COLO668 (cell line): Measurements from ENCODE around the gene SLC39A2.

Experiments used
- DNase-seq: peaks from one replicate; lab custom pipeline; 2025; ENCODE audit not compliant: unreplicated experiment; lab: John Stamatoyannopoulos, UW

SLC39A2 gene

DNA sequence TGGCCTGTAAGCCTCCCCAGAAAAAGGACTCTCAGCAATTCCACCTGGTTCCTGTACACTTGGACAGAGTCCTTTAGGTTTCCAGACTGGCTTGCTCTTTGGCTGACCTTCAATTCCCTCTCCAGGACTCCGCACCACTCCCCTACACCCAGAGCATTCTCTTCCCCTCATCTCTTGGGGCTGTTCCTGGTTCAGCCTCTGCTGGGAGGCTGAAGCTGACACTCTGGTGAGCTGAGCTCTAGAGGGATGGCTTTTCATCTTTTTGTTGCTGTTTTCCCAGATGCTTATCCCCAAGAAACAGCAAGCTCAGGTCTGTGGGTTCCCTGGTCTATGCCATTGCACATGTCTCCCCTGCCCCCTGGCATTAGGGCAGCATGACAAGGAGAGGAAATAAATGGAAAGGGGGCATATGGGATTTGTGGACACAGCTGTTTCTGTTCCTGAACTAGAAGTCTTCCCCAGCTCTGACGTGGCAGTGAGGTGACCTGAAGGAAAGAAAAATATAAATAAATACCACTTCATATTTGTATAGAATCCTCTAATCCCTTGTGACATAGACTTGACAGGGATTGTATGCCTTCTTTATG, 44.4 kb downstream of the SLC39A2 start:
- DNase-seq, result no peak

DNA sequence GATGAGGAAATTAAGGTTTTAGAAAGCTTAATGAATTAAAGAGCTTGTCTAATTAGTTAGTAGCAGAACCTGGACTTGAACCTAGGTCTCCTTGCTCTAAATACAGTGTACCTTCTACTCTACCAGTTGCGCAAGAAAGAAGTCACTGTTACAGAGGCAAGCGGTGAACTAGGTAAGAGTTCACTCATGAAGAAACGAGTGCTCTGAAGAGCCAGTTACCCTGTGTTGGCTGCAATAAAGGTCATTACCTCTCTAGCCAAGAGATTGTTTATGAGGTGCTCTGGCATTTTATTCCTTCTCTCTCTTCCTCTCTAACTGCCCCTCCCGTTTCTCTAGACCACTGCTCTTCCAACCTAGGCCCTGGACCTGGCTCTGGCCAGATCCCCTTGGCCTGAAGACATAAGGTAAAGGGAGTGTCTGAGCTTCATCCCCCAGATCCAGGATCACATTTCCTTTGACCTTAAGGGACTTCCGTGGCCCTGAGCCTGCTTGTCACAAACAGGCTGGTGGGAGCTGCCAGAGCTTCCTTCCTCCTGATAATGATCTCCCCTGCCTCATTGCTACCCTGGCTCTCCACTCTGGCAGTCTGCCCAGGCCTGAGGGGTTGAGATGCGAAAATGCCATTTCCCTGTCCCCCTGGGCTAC, 45.0 kb downstream of the SLC39A2 start:
- DNase-seq, result no peak

DNA sequence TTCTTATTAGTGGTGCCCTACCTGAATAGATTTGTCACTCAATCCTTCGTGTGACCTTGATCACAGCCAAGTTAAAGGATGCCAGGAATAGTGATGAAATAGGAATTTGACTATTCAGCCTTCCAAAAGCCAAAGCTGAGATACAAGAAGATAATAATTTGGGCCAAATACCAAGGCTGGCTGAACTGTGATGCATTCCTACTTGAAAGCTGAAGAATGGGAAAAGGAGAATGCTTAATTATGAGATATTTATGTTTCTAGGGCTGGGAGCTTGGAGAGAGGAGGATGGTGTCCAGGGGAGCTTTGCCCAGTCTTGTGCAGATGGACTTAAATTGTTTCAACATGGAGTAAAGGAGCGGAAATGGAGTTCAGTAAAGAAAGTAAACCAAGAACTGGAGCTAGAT, 48.3 kb downstream of the SLC39A2 start:
- DNase-seq, result no peak

DNA sequence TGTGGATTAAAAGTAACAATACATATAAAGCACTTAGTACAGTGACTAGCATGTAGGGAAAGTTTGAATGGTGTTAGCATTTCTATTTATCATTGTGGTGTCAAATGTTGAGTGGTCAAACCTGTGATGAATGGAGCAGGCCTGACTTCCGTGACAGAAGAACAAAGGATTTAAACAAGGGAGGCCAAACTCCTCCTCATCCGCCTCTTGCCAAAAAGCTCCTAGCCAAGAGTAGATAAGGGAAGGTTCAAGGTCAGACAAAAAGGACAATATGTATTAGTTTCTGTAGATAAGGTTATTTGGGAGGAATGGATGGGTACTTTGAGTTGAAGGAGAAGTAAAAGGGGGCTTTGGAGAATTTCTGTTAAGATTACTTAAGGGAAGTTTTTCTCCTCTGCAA, 49.5 kb downstream of the SLC39A2 start:
- DNase-seq, result no peak

DNA sequence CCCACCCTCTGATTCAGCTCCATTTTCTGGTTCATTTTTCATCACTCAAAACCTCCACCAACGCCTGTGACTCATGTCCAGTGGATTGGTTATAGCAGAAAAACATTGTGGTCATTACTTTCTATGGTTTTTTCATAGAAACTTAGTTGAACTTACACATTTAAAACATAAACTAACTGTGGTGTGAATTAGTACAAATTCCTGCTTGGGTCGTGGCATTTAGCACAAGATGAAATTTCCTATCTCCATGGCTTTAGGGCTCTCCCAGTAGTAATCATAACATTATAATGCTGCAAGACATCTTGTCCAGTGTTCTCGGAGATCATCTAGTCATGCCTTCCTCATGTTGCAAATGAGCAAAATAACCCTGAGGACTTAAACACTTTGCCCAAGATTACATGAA, 50.2 kb downstream of the SLC39A2 start:
- no peak for DNase-seq

DNA sequence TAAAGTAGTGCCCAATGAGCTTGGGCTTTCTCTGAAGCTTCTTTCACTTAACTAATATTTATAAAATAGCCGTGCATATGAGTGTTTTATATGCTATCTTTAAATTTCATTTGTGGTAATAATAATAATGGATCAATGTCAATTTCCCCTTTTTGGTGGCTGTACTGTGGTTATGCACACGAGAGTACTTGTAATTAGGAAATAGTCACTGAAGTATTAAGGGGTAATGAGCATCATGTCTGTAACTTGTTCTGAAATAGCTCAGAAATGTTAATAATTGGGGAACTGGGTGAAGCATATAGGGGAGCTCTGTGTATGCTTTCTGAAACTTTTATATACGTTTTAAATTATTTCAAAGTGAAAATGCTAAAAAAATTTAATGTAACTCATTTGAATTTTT, 51.5 kb downstream of the SLC39A2 start:
- DNase-seq, result no peak
